GM10847 (cell line): ENCODE measurements around the gene IQGAP2.

Experiments used
- POLR2A ChIP-seq: IDR thresholded peaks from 2 replicates; pipeline ENCODE4 v1.6.1; 2011; ENCODE audit not compliant: insufficient read length; ENCODE audit errors: extremely low read depth

IQGAP2 gene

DNA sequence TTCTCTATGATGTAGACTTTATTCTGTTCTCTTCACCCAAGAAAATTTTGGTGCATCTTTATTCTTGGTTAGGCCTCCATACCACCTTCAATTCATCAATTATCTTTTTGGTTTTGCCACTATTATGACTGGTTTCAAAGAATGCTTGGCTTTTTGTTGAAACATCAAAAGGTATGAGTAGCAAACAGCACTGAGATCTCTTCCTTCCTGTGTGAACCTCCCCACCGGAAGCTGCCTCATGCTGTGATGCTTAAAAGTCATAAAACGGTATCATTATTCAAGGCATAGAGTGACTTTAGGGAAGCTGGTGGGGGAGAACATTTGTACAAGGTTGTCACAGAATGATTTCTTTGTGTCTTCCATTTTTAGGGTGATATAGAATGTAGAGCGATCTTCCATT, 70.6 kb downstream of the IQGAP2 start:
- no peak for TF ChIP-seq POLR2A

DNA sequence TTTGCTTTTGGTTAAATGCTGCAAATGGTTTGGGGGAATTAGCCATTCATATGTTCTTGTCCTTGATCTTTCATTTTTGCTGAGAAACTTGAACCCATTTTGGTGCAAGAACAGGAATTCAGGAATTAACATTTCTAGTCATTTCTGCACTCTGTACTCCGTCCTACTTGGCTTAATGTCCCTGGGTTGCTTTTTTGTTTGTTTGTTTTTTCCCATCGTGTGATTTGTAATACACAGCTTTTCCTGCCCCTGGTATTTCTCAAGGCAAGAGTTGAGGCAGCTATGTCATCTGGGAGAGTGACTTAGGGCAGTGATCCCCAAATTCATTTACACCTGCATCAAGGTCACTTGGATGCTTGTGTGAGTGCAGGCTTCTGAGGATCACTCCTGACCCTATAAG, 71.3 kb downstream of the IQGAP2 start:
- TF ChIP-seq POLR2A = no peak

DNA sequence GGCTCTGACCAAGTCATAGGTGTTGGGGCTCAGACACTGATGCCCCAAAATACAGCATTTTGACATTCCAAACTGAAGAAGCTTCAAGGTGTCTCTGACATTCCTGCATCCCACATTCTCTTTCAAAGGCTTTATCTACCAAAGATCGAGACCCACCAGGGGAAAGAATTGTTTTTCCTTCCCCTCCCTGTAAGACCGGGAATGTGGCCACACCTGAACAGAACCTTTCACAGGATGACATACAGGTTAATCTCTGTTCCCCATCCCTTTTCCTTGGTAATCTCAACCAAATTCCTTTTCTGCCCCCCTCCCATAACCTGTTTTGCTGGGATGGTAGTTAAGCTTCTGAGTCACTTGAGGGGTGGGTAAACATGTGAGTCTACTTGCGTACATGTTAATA, 72.3 kb downstream of the IQGAP2 start:
- no peak for TF ChIP-seq POLR2A

DNA sequence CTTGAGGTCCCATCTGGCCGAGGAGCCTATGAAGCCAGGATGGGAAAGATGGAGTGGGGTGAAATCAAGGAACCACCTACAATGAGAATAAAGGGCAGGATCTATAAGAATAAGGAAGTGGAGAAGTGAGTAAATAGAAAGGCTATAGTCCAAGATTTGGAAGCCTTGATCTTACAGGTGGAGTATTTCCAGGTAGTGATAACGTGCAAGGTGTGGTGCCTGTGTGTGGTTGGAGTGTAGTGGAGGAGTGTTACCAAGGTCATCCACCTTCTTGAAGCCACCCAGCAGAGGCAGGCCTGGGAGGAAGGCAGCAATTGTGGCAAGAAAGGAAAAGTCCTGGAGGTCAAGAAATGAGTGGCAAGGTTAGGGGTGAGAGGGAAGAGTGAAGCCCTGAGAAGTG, 72.9 kb downstream of the IQGAP2 start:
- no peak for TF ChIP-seq POLR2A

DNA sequence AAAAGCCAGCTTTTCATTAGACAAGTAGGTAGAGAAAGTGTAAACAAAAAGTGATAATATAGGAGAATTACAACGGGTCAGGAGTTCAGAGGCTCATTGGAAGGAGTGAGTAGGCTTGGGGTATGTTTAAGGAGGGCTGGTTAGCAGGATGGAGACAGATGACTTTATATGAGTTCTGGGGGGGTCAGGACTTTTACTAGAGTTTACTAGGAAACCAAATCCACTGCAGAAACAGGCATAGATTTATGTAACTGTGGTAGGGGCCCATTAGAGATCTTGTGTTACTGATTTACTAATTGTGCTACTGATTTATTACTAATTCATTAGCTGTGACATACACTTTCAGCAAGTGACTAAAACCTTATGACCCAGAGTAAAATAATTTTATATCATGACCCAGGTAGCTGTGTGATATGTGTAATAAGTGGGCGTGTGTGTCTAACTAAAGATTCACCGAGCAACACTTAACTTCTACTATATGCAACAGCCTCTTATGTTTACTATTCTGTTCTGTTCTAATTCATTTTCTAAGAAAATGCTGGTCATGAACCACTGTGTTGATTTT, 73.5 kb downstream of the IQGAP2 start:
- no peak for TF ChIP-seq POLR2A

DNA sequence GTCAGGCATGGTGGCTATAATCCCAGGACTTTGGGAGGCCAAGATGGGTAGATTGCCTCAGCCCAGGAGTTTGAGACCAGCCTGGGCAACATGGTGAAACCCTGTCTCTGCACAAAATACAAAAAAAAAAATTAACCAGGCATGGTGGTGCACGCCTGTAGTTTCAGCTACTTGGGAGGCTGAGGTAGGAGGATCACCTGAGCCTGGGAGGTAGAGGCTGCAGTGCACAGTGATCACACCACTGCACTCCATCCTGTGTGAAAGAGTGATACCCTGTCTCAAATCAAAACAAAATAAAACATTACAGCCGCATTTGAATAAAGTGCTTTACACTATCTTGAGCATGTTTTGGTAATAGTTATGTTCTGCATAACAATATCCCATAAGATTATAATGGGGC, 74.0 kb downstream of the IQGAP2 start:
- no peak for TF ChIP-seq POLR2A

DNA sequence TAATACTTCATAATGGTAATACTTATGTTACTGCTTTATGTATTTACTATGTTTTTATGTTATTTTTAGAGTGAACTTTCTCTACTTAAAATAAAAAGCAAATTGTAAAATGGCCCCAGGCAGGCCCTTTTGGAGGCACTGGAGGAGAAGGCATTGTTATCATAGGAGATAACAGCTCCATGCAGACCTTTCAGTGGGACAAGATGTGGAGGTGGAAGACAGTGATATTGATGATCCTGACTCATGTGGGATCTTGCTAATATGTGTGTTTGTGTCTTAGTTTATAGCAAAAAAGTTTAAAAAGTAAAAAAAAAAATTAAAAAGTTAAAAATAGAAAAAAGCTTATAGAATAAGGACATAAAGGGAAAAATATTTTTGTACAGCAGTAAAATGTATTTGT, 74.5 kb downstream of the IQGAP2 start:
- TF ChIP-seq POLR2A = no peak

DNA sequence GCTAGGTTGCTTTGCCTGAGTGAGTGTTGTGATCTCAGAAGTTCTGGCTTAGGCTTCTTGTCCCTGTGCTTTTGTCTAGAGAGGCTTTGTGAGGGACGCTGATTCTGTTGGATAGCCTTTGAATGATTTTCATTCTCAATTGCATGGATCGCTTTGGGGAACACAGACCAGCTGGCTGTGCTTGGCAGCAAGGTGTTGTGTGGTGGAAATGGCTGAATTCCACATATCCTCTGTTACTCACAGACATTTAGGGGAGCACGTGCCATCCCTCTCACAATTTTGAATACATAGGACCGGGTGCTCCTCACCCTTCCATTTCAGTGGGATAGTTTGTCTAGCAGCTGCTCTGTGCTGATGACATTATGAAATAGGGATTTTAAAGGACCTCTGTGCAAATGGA, 76.2 kb downstream of the IQGAP2 start:
- no peak for TF ChIP-seq POLR2A

DNA sequence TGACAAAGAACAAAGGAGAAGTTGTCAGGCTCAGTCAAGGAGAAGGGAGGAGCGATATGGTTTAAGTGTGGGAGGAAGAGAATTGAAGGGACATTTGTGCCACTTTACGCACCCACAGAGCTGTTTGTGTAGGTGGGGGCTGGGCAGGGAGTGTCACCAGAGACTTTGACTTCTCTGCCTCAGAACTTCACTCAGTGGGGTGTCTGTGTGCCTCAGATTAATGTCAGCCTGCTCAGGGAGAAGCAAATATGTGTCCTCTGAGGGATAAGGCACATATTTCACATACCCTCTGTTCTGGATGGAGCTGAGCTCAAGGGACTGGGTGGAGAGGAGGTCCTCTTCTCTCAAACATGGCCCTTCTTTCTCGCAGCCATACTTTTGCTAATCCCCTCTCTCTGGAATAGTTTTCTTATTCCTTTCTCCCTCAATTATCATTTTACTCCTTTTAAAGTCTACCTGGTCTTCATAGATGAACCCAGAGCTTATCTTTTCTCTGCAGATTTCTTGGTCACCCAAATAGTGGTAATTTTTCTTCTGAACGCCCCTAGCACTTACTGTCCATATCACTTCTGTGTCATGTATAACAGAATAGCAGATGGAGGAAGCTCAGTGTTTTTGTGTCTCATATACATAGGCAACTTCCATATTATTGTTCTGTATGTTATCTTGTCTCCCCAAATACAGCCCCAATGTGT, 77.0 kb downstream of the IQGAP2 start:
- no peak for TF ChIP-seq POLR2A

DNA sequence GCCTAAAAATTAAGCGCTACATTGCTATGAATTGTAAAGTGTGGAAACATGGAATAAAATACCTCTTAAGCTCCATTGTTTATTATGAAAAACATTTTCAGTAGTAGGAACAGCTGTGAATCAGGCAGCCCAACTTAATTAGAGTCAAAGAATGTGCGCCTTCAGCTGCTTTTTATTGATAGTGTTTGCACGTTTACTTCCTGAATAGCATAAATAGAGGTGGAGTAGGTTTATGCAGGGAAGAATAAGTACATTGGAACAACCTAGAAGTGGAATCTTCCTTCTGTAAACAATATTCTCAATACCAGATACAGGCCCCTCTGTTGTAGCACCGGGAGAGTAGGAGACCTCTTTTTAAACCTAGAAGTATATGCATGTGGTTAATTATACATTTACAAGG, 79.9 kb downstream of the IQGAP2 start:
- TF ChIP-seq POLR2A = no peak

DNA sequence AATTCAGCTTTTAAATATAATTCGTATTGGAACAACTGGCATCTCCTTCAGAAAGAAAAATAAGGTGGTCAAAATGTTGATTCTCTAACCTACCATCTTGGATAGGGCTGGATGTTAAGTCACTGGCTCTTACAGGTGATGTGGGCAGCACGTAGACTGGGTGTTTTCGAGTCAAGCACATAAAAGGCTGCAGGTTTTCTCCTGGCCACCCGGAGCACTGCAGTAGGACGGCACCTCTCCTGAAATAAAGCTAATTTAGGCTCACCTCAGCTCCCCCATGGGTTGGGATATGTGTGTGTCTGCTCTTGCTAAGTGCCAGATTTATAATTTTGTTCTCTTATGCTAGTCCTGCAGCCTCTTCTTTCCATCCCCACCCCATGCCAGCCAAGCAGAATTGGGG, 80.3 kb downstream of the IQGAP2 start:
- TF ChIP-seq POLR2A = no peak

DNA sequence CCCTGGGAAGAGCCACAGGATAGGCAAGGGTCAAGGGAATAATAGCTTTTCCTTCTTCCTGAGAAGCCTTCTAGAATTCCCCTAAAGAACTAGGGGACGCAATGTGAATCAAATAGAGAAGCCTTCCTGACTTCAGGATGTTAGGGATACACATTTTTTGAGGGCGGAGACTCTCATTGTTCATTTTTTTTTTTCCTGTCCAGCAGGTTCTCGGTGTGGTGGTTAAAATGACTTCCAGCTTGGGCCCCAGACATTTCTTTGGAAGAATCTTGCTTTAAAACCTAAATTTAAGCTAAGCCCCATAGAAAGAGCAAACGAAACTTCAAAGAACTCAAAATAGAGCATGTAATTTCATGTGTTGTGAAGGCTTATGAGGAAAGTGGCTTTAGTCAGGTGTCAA, 80.8 kb downstream of the IQGAP2 start:
- no peak for TF ChIP-seq POLR2A

DNA sequence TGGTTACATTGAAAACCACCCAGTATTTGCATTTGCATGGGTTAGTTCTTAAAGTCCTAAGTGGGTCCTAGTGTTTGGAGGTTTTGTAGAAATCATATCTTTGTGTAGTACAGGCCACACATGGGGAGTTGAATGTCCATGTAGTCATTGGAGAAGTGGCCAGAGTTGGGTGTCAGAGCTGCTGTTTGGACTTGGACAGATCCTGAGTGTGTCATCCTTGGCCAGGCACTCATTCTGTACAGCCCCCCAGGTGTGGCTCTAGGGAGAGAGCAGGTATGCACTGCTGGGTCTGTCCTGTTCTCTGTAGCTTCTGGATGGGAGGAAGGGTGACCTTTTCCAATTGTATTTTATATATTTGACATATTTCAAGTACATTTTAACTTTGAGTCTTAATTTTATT, 82.4 kb downstream of the IQGAP2 start:
- TF ChIP-seq POLR2A = no peak

DNA sequence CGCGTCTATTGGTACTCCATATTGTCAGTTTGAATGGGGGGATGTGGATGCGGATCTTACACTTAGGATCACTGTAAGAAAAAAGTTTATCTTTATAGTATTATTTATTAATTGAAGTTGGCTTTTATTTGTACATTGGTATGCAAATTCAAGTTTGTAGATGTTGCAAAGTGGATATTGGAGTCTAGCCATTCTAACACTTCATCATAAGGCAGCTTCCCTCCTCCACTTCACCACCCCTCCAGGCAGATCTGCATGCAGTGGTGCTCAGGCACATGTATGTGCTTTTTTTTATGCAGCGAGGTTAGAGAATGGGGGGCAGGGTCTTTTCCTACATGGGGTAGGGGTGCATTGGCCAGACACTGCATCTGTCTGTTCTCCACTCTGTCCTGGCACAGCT, 84.3 kb downstream of the IQGAP2 start:
- no peak for TF ChIP-seq POLR2A

DNA sequence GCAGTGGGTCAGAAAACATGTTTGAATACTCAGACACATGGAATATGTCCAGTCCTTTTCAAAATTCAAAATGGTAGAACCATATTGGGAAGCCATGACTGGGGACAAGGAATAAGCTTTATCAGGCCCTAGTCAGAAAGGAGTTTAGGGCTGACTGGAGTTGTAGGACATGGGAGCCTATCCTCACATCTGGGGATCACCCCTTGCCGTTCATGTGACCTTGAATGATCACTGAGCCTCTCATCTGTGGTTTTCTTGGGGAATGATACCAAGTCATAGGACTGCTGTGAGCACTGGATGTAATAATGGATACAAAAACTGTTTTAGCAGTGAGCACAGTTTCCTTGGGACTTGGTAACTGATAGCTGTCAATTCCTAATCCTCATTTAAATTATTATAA, 84.7 kb downstream of the IQGAP2 start:
- no peak for TF ChIP-seq POLR2A

DNA sequence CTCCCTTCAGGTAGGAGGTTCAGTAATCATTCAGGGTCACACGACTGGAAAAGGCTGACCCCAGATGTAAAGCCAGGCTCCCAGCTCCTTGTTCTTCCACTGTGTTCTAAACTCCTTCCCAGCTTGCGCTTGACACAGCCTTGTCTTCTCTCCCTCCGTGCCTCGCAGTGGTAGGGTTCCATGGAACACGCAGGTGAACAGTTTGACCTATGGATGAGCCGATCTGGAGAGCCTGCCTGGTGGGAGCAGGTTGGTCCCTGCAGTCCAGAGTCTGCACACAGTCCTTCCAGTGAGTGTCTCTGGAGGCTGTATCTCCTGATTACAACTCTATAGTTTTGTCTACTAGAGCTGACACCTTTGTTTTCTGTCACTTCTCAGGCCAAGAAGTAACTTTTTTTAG, 85.9 kb downstream of the IQGAP2 start:
- no peak for TF ChIP-seq POLR2A

DNA sequence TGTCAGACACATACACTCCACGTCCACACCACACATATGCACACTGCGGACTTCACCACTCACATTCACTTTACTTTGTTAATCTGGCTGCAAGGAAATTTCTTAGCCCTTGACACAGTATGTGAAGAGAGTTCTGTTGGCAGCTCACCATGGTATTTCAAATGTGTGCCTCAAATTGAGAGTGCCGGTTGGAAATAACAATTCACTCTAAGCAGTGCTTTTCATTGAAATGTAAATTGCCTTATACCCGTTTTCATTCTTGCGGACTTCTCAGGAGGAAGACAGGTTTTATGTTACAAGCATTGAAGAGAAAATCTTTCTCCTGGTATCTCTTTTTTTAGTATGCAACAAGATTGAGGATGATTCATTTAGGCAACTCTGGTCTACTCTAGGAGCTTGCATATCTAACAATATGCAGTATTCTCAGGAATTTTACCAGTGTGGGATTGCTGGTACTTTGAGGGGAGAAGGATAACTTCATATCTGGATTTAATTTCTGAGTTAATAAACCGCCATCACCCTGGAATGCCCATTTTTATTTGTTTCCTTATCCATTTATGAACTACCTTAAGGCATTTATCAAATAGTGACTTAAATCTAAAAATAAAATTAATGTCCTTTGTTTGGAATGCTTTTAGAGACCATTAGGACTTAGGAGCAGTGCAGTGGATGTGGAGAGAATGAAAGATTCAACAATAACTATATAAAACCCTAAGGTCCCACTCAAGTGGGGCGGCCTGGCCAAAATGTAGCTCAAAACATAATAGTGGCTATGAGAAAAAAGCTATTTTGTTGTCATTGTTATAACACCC, 87.0 kb downstream of the IQGAP2 start:
- TF ChIP-seq POLR2A = no peak

DNA sequence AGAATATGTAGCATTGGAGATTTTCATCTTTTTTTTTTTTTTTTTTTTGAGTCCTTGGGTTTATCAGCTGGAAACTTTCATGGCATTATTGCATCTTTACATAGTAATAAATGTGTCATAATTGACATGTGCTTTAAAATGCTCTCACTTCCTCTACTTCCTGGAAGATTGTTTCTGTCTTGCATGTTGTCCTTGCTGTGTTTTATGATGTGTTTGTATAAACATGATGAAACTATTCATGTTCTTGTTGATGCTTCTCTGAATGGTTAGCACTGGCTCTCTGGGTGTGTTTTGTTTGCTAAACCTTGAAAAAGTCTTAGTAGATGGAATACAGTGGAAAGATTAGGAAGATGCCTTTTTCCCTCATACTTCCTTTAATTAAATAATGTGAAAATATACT, 87.9 kb downstream of the IQGAP2 start:
- no peak for TF ChIP-seq POLR2A
